ENCODE data around the gene GRIP1.

DNA sequence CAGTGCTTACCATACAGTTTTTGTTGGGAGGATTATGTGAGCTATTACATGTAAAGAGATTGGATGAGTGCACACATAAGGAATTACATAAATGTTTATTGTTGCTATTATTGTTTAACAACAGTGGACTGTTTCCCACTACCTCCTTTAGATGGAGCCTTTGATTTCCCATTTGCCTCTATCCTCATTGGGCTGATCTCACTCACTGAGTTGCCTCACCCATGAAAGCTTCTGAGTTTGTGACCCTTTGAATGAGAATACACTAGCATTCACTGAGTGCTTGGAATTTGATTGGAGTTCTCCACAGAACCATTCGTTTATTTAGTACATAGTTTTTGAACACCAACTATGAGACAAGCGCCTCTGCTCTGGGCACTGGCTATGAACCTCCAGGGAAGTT is 255.6 kb downstream of the GRIP1 start:
- TF ChIP-seq, protein P1, sequence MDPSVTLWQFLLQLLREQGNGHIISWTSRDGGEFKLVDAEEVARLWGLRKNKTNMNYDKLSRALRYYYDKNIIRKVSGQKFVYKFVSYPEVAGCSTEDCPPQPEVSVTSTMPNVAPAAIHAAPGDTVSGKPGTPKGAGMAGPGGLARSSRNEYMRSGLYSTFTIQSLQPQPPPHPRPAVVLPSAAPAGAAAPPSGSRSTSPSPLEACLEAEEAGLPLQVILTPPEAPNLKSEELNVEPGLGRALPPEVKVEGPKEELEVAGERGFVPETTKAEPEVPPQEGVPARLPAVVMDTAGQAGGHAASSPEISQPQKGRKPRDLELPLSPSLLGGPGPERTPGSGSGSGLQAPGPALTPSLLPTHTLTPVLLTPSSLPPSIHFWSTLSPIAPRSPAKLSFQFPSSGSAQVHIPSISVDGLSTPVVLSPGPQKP (IDR thresholded peaks at IDR 0.05; ENCODE audit: borderline replicate concordance, low read depth, low read length): no peak
- TF ChIP-seq, protein P2, sequence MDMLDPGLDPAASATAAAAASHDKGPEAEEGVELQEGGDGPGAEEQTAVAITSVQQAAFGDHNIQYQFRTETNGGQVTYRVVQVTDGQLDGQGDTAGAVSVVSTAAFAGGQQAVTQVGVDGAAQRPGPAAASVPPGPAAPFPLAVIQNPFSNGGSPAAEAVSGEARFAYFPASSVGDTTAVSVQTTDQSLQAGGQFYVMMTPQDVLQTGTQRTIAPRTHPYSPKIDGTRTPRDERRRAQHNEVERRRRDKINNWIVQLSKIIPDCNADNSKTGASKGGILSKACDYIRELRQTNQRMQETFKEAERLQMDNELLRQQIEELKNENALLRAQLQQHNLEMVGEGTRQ (IDR thresholded peaks at IDR 0.05; ENCODE audit: low read depth, low read length): no peak
- no peak for TF ChIP-seq POLR2A (IDR thresholded peaks at IDR 0.05; ENCODE audit: low read depth, low read length)
- TF ChIP-seq, protein P3, sequence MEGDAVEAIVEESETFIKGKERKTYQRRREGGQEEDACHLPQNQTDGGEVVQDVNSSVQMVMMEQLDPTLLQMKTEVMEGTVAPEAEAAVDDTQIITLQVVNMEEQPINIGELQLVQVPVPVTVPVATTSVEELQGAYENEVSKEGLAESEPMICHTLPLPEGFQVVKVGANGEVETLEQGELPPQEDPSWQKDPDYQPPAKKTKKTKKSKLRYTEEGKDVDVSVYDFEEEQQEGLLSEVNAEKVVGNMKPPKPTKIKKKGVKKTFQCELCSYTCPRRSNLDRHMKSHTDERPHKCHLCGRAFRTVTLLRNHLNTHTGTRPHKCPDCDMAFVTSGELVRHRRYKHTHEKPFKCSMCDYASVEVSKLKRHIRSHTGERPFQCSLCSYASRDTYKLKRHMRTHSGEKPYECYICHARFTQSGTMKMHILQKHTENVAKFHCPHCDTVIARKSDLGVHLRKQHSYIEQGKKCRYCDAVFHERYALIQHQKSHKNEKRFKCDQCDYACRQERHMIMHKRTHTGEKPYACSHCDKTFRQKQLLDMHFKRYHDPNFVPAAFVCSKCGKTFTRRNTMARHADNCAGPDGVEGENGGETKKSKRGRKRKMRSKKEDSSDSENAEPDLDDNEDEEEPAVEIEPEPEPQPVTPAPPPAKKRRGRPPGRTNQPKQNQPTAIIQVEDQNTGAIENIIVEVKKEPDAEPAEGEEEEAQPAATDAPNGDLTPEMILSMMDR (conservative IDR thresholded peaks at IDR 0.05; ENCODE audit: low read depth, low read length): no peak
